Kidney (tissue), 14 donors: ENCODE results near the gene PITRM1. TPM values are rescaled to one million over a fixed set of nuclear protein-coding genes. Genes with fewer than 3 reads are reported as not detected.

ENCODE experiments used
- DNase-seq, 5 donors: peaks; one replicate each; pipeline ENCODE4 v3.0.0-alpha.2; 2013 to 2020
- FAIRE-seq: peaks from 2 replicates; lab custom pipeline; 2012; peaks lifted over from hg19 to GRCh38; lab: Jason Lieb, UNC
- H3K27ac ChIP-seq, 2 donors: one replicate each; pipeline ENCODE4 v1.7.0; 2013; ENCODE audit warnings: low read depth in 2 of 2, low read length in 2 of 2, inconsistent platforms in 1 of 2
- H3K27me3 ChIP-seq: one replicate; pipeline ENCODE4 v1.7.1; 2013; ENCODE audit warnings: low read length, inconsistent platforms; ENCODE audit not compliant: control insufficient read depth, insufficient read depth
- H3K36me3 ChIP-seq, 3 donors: one replicate each; pipeline versions ENCODE4 v1.7.0 to v1.7.1; 2013; ENCODE audit warnings: low read length in 3 of 3, control low read depth in 1 of 3, inconsistent platforms in 1 of 3; ENCODE audit not compliant: insufficient read depth in 3 of 3, control insufficient read depth in 2 of 3
- H3K4me1 ChIP-seq, 3 donors: one replicate each; pipeline versions ENCODE4 v1.7.0 to v1.7.1; 2013; ENCODE audit warnings: low read length in 3 of 3, inconsistent platforms in 1 of 3, low read depth in 1 of 3; ENCODE audit not compliant: control insufficient read depth in 2 of 3, insufficient read depth in 2 of 3
- H3K4me3 ChIP-seq, 3 donors: one replicate each; pipeline versions ENCODE4 v1.7.0 to v1.8.1; 2013; ENCODE audit warnings: low read length in 3 of 3, control low read depth in 1 of 3, inconsistent platforms in 1 of 3
- H3K9ac ChIP-seq, 3 donors: one replicate each; pipeline versions ENCODE4 v1.7.0 to v1.7.1; 2013; ENCODE audit warnings: low read length in 3 of 3, control low read depth in 1 of 3, inconsistent platforms in 1 of 3
- H3K9me3 ChIP-seq, 3 donors: one replicate each; pipeline versions ENCODE4 v1.7.0 to v1.7.1; 2013; ENCODE audit warnings: low read length in 3 of 3, control low read depth in 1 of 3, inconsistent platforms in 1 of 3; ENCODE audit not compliant: control insufficient read depth in 2 of 3, insufficient read depth in 1 of 3
- CTCF ChIP-seq: IDR thresholded peaks from 3 replicates; pipeline ENCODE4 v1.5.1; 2012; ENCODE audit warnings: mild to moderate bottlenecking, moderate library complexity, borderline replicate concordance; ENCODE audit not compliant: insufficient read depth; ENCODE audit errors: extremely low read depth
- intact Hi-C: fragments of 100-400 bp; cut with DNase I; formaldehyde crosslinking; loops from one replicate; pipeline ENCODE4 v1.11.1; 2022
- polyA plus RNA-seq: library from polyadenylated mRNA; stranded (reverse); fragments of 350-450 nt; fragmentation: Illumina TruSeq; extraction: RNeasy Lipid Tissue Mini Kit (QIAGEN cat#74804); gene quantifications from one replicate; pipeline ENCODE4 v1.2.3, GENCODE V29; 2014; ENCODE audit warnings: low read depth, low replicate concordance; ENCODE audit not compliant: insufficient read depth
- total RNA-seq: library from RNA; stranded (reverse); fragmentation: NEBNext Ultra II Directional; extraction: Animal tissue kit (Norgen Biotek cat#: 25700); gene quantifications from one replicate; pipeline ENCODE4 v1.2.1, GENCODE V29; 2021
- donor health status: control.
- donor health status: control.
- donor health status: control.
- donor health status: control.
- donor health status: control.
- donor health status: DM: yes; HTN: yes; CAD: no.
- donor health status: Normal renal cell carcinoma (clear cell type).

PITRM1 gene
- total and polyA plus RNA-seq, 2 donors from 2014 or later = 28.8 to 60.7 TPM

GRCh38 chr10:3119796-3120459 lies 52.7 kb downstream of the PITRM1 start:
- peaks cover 0 to 23% (median 3%) of the 10 kb centered on the region in 3 donors for H3K36me3 ChIP-seq
- no peak overlapping the region for H3K9ac ChIP-seq
- no peak overlapping the region for H3K27ac ChIP-seq
- intact Hi-C loops = no loop called here
- DNase-seq (peak in 1 of 5 donors; percentile 59), FAIRE-seq (no peak)
- no peak for TF ChIP-seq CTCF
- H3K9me3 ChIP-seq = no peaks in the 10 kb centered on the region
- no peaks in the 10 kb centered on the region for H3K27me3 ChIP-seq
- no peak overlapping the region for H3K4me3 ChIP-seq
- no peaks in the 10 kb centered on the region for H3K4me1 ChIP-seq

GRCh38 chr10:3118641-3119091 lies 53.9 kb downstream of the PITRM1 start:
- H3K4me1 ChIP-seq = no peaks in the 10 kb centered on the region
- no peaks in the 10 kb centered on the region for H3K9me3 ChIP-seq
- no peak overlapping the region for H3K9ac ChIP-seq
- intact Hi-C loops = no loop called here
- no peak for TF ChIP-seq CTCF
- peaks cover 0 to 26% (median 5%) of the 10 kb centered on the region in 3 donors for H3K36me3 ChIP-seq
- DNase-seq (peak in 1 of 5 donors; percentile 43), FAIRE-seq (no peak)
- H3K27ac ChIP-seq = no peak overlapping the region
- H3K27me3 ChIP-seq = no peaks in the 10 kb centered on the region
- H3K4me3 ChIP-seq = no peak overlapping the region

GRCh38 chr10:3117486-3117885 lies 55.1 kb downstream of the PITRM1 start:
- intact Hi-C loops = no loop called here
- DNase-seq (peak in 1 of 5 donors; percentile 53), FAIRE-seq (no peak)
- H3K27ac ChIP-seq = no peak overlapping the region
- no peaks in the 10 kb centered on the region for H3K9me3 ChIP-seq
- no peaks in the 10 kb centered on the region for H3K4me1 ChIP-seq
- H3K36me3 ChIP-seq = peaks cover 0 to 28% (median 7%) of the 10 kb centered on the region in 3 donors
- H3K9ac ChIP-seq = no peak overlapping the region
- TF ChIP-seq CTCF = no peak
- H3K27me3 ChIP-seq = no peaks in the 10 kb centered on the region
- H3K4me3 ChIP-seq = no peak overlapping the region
